Osteocyte (in vitro differentiated cells): ENCODE measurements around the gene UQCRC1. TPM values are rescaled to one million over a fixed set of nuclear protein-coding genes. Genes with fewer than 3 reads are reported as not detected.

Experiments
- DNase-seq: peaks from one replicate; pipeline ENCODE4 v3.0.0; 2021; ENCODE audit warnings: mixed read lengths; ENCODE audit not compliant: unreplicated experiment; ENCODE audit errors: extremely low spot score
- H3K27ac Mint-ChIP-seq: one replicate; pipeline ENCODE4 v1.8.0; 2021; ENCODE audit warnings: mild to moderate bottlenecking, mixed read lengths; ENCODE audit not compliant: unreplicated experiment
- H3K27me3 Mint-ChIP-seq: one replicate; pipeline ENCODE4 v1.8.0; 2021; ENCODE audit warnings: mixed read lengths; ENCODE audit not compliant: unreplicated experiment
- H3K36me3 Mint-ChIP-seq: one replicate; pipeline ENCODE4 v1.8.0; 2021; ENCODE audit warnings: mixed read lengths; ENCODE audit not compliant: unreplicated experiment
- H3K4me1 Mint-ChIP-seq: one replicate; pipeline ENCODE4 v1.8.0; 2021; ENCODE audit warnings: mixed read lengths; ENCODE audit not compliant: unreplicated experiment
- H3K4me3 Mint-ChIP-seq: one replicate; pipeline ENCODE4 v1.8.0; 2021; ENCODE audit warnings: mild to moderate bottlenecking, moderate library complexity, mixed read lengths; ENCODE audit not compliant: unreplicated experiment
- H3K9me3 Mint-ChIP-seq: one replicate; pipeline ENCODE4 v1.8.0; 2021; ENCODE audit warnings: mixed read lengths; ENCODE audit not compliant: unreplicated experiment
- CTCF ChIP-seq: fragments of 200-600 bp; sonication (generic); IDR thresholded peaks from 2 replicates; pipeline ENCODE4 v1.5.0; 2021; ENCODE audit warnings: antibody characterized with exemption, mild to moderate bottlenecking, moderate library complexity
- total RNA-seq: library from RNA; stranded (reverse); gene quantifications from 2 replicates; pipeline ENCODE4 v1.2.1, GENCODE V29; 2021

The UQCRC1 gene
- total RNA-seq, 1 donor from 2014 or later: 202 TPM

DNA sequence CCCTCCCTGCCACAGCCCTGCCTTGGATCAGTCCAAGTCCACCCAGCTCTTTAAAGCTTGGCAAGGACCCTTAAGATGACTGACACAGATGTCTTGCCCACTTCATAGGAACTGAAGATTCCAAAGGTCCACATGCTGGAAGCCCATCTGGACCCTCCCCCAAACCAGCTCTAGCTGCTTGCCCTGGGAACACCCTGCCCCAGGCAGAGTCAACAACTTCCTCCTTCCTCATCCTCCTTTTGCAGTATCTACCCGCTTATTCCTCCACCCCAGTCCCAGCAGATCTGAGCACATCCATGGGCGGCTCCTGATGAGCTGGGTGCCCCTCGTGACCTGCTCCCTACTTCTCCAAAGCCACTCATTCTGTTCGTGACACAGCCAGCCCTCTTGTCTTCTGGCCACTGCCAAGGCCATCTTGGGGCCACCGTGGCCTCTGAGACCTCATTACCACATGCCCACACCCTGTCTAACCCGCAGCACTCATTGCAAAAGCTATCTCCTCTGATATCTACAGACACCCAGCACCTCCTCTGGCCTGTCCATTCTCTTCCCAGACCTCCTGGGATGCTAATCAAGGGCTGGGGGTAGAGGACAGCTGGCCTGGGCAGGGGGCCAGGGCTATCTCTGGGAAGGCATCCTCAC, 50.8 kb downstream of the UQCRC1 start:
- Mint-ChIP-seq H3K4me3 (peak overlapping the region; percentile 26), H3K36me3 (no peaks in the 10 kb centered on the region), H3K9me3 (no peaks in the 10 kb centered on the region), H3K4me1 (peaks cover 63% of the 10 kb centered on the region), H3K27ac (peak overlapping the region; percentile 39), H3K27me3 (no peaks in the 10 kb centered on the region)
- peak; percentile 13 for TF ChIP-seq CTCF
- no peak for DNase-seq

- Mint-ChIP-seq H3K9me3 (no peaks in the 10 kb centered on the region), H3K27ac (peak within 1 kb of the TSS; percentile 77), H3K4me1 (peaks cover 51% of the 10 kb centered on the region), H3K27me3 (no peaks in the 10 kb centered on the region), H3K36me3 (peaks cover 2% of the 10 kb centered on the region), H3K4me3 (peak within 1 kb of the TSS; percentile 82)
- TF ChIP-seq CTCF: no peak
- DNase-seq: peak; percentile 100
Measured at GRCh38 chr3:48556796-48557626, 52.4 kb downstream of the UQCRC1 start, which contains the start of gene PFKFB4. Gene PFKFB4, minus strand, starts transcription at chr3:48556803. Its CDS starts 26 bp downstream, at chr3:48556777.

- H3K36me3 Mint-ChIP-seq: peaks cover 2% of the 10 kb centered on the region
- no peak for DNase-seq
- H3K4me1 Mint-ChIP-seq: peaks cover 48% of the 10 kb centered on the region
- no peak for TF ChIP-seq CTCF
- H3K27me3 Mint-ChIP-seq: no peaks in the 10 kb centered on the region
- peak overlapping the region; percentile 82 for H3K4me3 Mint-ChIP-seq
- H3K9me3 Mint-ChIP-seq: no peaks in the 10 kb centered on the region
- peak overlapping the region; percentile 77 for H3K27ac Mint-ChIP-seq
Measured at GRCh38 chr3:48555949-48556795, 53.3 kb downstream of the UQCRC1 start.

DNA sequence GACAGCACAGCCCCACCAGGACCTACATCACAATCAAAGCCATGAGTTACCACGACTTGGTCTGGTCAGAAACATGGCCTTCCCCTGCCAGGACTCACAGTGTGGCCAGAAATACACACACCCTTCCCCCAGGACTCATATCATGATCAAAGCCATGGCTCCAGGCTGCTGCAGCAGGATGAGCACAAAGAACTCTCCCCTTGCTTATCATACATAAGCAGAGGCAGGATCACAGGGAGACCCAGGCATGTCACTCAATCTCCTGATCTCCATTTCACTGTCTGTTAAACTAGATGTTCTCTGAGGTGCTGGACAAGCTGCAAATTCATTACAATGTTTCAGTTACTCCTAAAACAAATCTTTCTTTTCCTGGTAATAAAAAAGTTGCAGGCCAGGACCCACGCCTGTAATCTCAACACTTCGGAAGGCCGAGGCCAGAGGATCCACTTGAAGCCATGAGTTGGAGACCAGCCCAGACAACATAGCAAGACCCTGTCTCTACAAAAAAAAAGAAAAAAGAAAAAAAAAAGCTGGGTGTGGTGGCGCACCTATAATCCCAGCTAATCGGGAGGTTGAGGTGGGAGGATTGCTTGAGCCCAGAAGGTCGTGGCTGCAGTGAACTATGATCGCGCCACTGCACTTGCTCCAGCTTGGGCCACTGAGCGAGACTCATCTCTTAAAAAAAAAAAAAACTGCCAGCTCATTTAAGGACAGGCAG, 54.1 kb downstream of the UQCRC1 start:
- no peaks in the 10 kb centered on the region for H3K9me3 Mint-ChIP-seq
- peaks cover 2% of the 10 kb centered on the region for H3K36me3 Mint-ChIP-seq
- no peak for DNase-seq
- H3K27me3 Mint-ChIP-seq: no peaks in the 10 kb centered on the region
- TF ChIP-seq CTCF: no peak
- peak overlapping the region; percentile 82 for H3K4me3 Mint-ChIP-seq
- H3K4me1 Mint-ChIP-seq: peaks cover 40% of the 10 kb centered on the region
- peak overlapping the region; percentile 64 for H3K27ac Mint-ChIP-seq
